ENCODE results near the gene BEX3. TPM values are rescaled to one million over a fixed set of nuclear protein-coding genes. Genes with fewer than 3 reads are reported as not detected.
"Not testable (repeated sequence)": the region's sequence is repeated elsewhere in the genome, so short reads cannot be mapped to it uniquely, and the experiment has no call there.

The BEX3 gene
- total RNA-seq, 3 donors from 2014 or later = 21.5 to 74.1 (median 35.6) TPM

DNA sequence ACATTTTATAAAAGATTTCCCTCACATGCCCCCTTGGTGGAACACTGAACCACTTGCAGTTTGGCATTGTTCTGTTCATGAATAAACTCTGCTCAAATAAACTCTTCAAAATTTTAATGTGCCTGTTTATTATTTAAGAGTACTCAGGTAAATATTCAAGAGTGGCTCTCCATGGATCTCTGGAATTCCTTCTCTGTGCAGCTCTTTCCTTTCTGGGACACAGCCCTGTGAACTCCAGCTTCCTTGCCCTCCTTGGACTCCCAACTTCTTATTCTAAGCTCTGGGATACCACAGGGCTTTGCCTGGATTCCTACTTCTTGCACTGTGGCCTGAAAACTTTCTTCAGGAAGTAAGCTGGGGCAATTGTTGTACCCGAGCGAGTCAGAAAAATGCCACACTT lies 8.3 kb downstream of the BEX3 start:
- DNase-seq = no peak
- ATAC-seq = no peak
- H3K4me1 ChIP-seq (ENCODE audit: low read depth) = no peaks in the 10 kb centered on the region
- TF ChIP-seq, protein P1, sequence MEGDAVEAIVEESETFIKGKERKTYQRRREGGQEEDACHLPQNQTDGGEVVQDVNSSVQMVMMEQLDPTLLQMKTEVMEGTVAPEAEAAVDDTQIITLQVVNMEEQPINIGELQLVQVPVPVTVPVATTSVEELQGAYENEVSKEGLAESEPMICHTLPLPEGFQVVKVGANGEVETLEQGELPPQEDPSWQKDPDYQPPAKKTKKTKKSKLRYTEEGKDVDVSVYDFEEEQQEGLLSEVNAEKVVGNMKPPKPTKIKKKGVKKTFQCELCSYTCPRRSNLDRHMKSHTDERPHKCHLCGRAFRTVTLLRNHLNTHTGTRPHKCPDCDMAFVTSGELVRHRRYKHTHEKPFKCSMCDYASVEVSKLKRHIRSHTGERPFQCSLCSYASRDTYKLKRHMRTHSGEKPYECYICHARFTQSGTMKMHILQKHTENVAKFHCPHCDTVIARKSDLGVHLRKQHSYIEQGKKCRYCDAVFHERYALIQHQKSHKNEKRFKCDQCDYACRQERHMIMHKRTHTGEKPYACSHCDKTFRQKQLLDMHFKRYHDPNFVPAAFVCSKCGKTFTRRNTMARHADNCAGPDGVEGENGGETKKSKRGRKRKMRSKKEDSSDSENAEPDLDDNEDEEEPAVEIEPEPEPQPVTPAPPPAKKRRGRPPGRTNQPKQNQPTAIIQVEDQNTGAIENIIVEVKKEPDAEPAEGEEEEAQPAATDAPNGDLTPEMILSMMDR (IDR thresholded peaks at IDR 0.05) = no peak
- no peak overlapping the region for H3K4me3 ChIP-seq
- intact Hi-C loops (cut with DNase I, micrococcal nuclease) = no loop called here
- no peaks in the 10 kb centered on the region for H3K9me3 ChIP-seq
- H3K36me3 ChIP-seq (ENCODE audit: low read depth) = no peaks in the 10 kb centered on the region

DNA sequence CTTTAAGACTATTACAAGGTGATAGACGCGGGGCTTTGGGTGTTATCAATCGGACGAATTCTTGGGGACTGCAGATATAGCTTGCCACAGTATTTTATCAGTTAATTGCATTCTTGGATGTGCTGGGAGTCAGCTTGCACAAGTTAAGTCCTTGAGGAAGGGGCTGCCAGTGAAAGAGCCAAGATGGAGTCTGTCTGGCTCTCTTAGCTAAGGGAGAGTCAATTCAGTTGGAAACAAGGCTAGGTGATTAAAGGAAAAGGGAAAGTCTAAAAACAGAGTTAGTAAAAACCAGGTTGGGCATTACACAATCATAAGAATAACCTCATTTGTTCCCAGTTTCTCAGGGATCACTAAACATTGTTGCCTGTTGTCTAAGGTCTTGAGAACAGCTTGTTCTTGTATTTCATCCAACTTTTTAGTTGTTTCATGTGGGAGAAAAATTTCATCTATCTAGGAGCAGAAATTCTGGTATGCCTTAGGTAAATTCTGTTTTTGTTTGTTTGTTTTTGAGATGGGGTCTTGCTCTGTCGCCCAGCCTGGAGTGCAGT lies 9.0 kb downstream of the BEX3 start:
- ATAC-seq; H3K4me3 ChIP-seq; H3K4me1 ChIP-seq (ENCODE audit: low read depth); intact Hi-C loops (cut with DNase I, micrococcal nuclease); DNase-seq; H3K36me3 ChIP-seq (ENCODE audit: low read depth); H3K9me3 ChIP-seq: not testable (repeated sequence)

DNA sequence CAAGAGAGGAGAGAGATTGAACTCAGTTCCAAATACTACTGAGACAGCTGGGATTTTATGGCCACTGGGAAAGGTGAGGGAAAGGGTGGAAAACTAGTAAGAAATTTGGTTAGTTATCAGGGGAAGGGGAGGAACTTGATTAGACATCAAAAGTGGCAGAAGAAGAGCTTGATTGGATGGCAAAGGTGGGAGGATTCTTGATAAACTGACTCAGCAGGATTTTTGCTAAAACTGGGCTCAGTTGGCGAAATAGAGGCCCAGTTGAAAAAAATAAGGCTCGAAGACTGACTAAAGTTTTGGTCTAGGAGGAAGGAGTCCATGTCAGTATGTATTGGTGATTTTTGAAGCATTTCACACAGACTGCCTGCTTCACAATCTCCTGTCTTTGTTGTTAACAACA lies 10.0 kb downstream of the BEX3 start:
- H3K9me3 ChIP-seq = no peaks in the 10 kb centered on the region
- TF ChIP-seq, protein P1 (IDR thresholded peaks at IDR 0.05) = no peak
- intact Hi-C loops (cut with DNase I, micrococcal nuclease) = no loop called here
- no peaks in the 10 kb centered on the region for H3K4me1 ChIP-seq (ENCODE audit: low read depth)
- no peaks in the 10 kb centered on the region for H3K36me3 ChIP-seq (ENCODE audit: low read depth)
- no peak for ATAC-seq
- H3K4me3 ChIP-seq = no peak overlapping the region
- no peak for DNase-seq

- intact Hi-C loops (cut with DNase I, micrococcal nuclease) = no loop called here
- no peaks in the 10 kb centered on the region for H3K36me3 ChIP-seq (ENCODE audit: low read depth)
- H3K4me3 ChIP-seq = no peak overlapping the region
- no peaks in the 10 kb centered on the region for H3K9me3 ChIP-seq
- TF ChIP-seq, protein P1 (IDR thresholded peaks at IDR 0.05) = no peak
- DNase-seq (no peak), ATAC-seq (no peak)
- H3K4me1 ChIP-seq (ENCODE audit: low read depth) = no peaks in the 10 kb centered on the region
Measured at GRCh38 chrX:103393487-103393886, 17.1 kb downstream of the BEX3 start.

DNA sequence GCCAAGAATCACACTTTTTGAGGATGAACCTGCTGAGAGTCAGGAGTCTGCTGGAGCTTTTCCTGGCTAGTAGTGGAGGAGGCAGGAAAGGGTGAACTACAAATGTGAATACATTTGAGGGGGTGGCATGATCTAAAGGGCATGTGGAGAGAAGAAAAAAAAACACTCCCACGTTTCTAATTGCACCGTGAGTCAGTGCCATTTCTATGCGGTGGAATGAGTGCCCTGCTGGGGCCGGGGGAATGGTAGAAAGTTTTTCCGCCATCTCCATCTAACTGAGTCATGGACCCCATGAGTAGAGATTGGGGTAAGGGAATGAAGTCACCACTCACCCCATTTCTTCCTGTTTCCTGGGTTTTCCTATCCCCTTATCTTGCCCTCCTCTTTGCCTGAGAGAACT lies 19.8 kb downstream of the BEX3 start:
- DNase-seq (no peak), ATAC-seq (no peak)
- intact Hi-C loops (cut with DNase I, micrococcal nuclease) = no loop called here
- TF ChIP-seq, protein P1 (IDR thresholded peaks at IDR 0.05) = no peak
- no peaks in the 10 kb centered on the region for H3K4me1 ChIP-seq (ENCODE audit: low read depth)
- H3K36me3 ChIP-seq (ENCODE audit: low read depth) = no peaks in the 10 kb centered on the region
- H3K9me3 ChIP-seq = no peaks in the 10 kb centered on the region
- no peak overlapping the region for H3K4me3 ChIP-seq

DNA sequence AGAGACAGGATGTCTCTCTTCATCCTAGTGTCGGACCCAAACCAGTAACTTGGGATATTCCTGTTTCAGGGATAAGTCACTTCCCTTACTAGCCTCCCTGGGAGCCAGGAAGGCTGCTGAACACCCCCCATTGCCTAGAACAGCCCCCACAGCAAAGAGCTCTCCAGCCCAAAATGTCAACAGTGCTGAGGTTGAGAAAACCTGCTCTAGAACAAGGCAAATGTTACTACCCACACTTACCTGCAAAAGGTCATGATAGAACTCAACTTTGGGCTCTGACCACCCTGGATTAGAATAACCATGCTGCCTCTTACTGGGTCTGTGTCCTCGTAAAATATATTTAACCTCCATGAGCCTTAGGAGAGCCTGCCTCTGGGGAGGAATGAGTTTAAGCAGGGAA lies 20.3 kb downstream of the BEX3 start:
- intact Hi-C loops (cut with DNase I, micrococcal nuclease) = no loop called here
- no peak for ATAC-seq
- Histone ChIP-seq H3K36me3 (ENCODE audit: low read depth) (no peaks in the 10 kb centered on the region), H3K4me3 (no peak overlapping the region), H3K9me3 (no peaks in the 10 kb centered on the region), H3K4me1 (ENCODE audit: low read depth) (no peaks in the 10 kb centered on the region)
- TF ChIP-seq, protein P1 (IDR thresholded peaks at IDR 0.05) = no peak
- no peak for DNase-seq
